Measurements from ENCODE around the gene RAX.
A peak's percentile ranks its signal among the peaks of the same experiment; 100 is the strongest.

The RAX gene

GRCh38 chr18:59272891-59273758, at the start of gene RAX:
TSS of gene RAX (minus strand) at chr18:59273454. CDS start at chr18:59273206, 248 bp downstream.
- no peaks in the 10 kb centered on the region for H3K79me2 ChIP-seq (ENCODE audit: low read length)
- no peaks in the 10 kb centered on the region for H4K20me1 ChIP-seq (ENCODE audit: insufficient read depth, low read length)
- TF ChIP-seq EZH2phosphoT487 (IDR thresholded peaks at IDR 0.05; ENCODE audit: low read depth) = no peak
- no peak for TF ChIP-seq CTCF (IDR thresholded peaks at IDR 0.05; ENCODE audit: low read depth, low read length)
- no peak within 1 kb of the TSS for H3K4me3 ChIP-seq (ENCODE audit: low read length)
- H3K27me3 ChIP-seq (ENCODE audit: low read depth, low read length) = peaks cover 14% of the 10 kb centered on the region
- H3K27ac ChIP-seq (ENCODE audit: low read length) = no peak within 1 kb of the TSS
- H3K9ac ChIP-seq (ENCODE audit: low read length) = no peak within 1 kb of the TSS
- no peaks in the 10 kb centered on the region for H3K9me3 ChIP-seq (ENCODE audit: insufficient read depth, low read length)
- no peak within 1 kb of the TSS for H2AFZ ChIP-seq (ENCODE audit: low read depth, low read length)
- H3K36me3 ChIP-seq (replicated peaks; ENCODE audit: low read depth, low read length) = no peaks in the 10 kb centered on the region
- H3K4me1 ChIP-seq (ENCODE audit: low read length) = no peaks in the 10 kb centered on the region
- no peak within 1 kb of the TSS for H3K4me2 ChIP-seq (ENCODE audit: low read length)

GRCh38 chr18:59318460-59319050, 45.3 kb upstream of the RAX start, which contains the start of gene CPLX4:
TSS of gene CPLX4 (minus strand) at chr18:59318649. CDS start at chr18:59318462, 187 bp downstream.
- TF ChIP-seq CTCF (IDR thresholded peaks at IDR 0.05; ENCODE audit: low read depth, low read length) = no peak
- TF ChIP-seq EZH2phosphoT487 (IDR thresholded peaks at IDR 0.05; ENCODE audit: low read depth) = no peak
- Histone ChIP-seq H3K79me2 (ENCODE audit: low read length) (no peaks in the 10 kb centered on the region), H3K27me3 (ENCODE audit: low read depth, low read length) (peaks cover 31% of the 10 kb centered on the region), H3K9me3 (ENCODE audit: insufficient read depth, low read length) (no peaks in the 10 kb centered on the region), H3K36me3 (replicated peaks; ENCODE audit: low read depth, low read length) (no peaks in the 10 kb centered on the region), H3K27ac (ENCODE audit: low read length) (no peak within 1 kb of the TSS), H3K4me1 (ENCODE audit: low read length) (no peaks in the 10 kb centered on the region), H3K4me3 (ENCODE audit: low read length) (no peak within 1 kb of the TSS), H2AFZ (ENCODE audit: low read depth, low read length) (no peak within 1 kb of the TSS), H3K9ac (ENCODE audit: low read length) (no peak within 1 kb of the TSS), H4K20me1 (ENCODE audit: insufficient read depth, low read length) (no peaks in the 10 kb centered on the region), H3K4me2 (ENCODE audit: low read length) (no peak within 1 kb of the TSS)

GRCh38 chr18:59311631-59312030, 38.4 kb upstream of the RAX start:
- no peaks in the 10 kb centered on the region for H3K79me2 ChIP-seq (ENCODE audit: low read length)
- no peak for TF ChIP-seq EZH2phosphoT487 (IDR thresholded peaks at IDR 0.05; ENCODE audit: low read depth)
- TF ChIP-seq CTCF (IDR thresholded peaks at IDR 0.05; ENCODE audit: low read depth, low read length) = no peak
- no peak overlapping the region for H3K9ac ChIP-seq (ENCODE audit: low read length)
- H3K4me1 ChIP-seq (ENCODE audit: low read length) = no peaks in the 10 kb centered on the region
- H2AFZ ChIP-seq (ENCODE audit: low read depth, low read length) = no peak overlapping the region
- no peaks in the 10 kb centered on the region for H4K20me1 ChIP-seq (ENCODE audit: insufficient read depth, low read length)
- H3K27ac ChIP-seq (ENCODE audit: low read length) = no peak overlapping the region
- H3K4me3 ChIP-seq (ENCODE audit: low read length) = no peak overlapping the region
- H3K4me2 ChIP-seq (ENCODE audit: low read length) = no peak overlapping the region
- peaks cover 40% of the 10 kb centered on the region for H3K27me3 ChIP-seq (ENCODE audit: low read depth, low read length)
- H3K36me3 ChIP-seq (replicated peaks; ENCODE audit: low read depth, low read length) = no peaks in the 10 kb centered on the region
- H3K9me3 ChIP-seq (ENCODE audit: insufficient read depth, low read length) = no peaks in the 10 kb centered on the region

- H3K79me2 ChIP-seq (ENCODE audit: low read length) = no peaks in the 10 kb centered on the region
- H3K27me3 ChIP-seq (ENCODE audit: low read depth, low read length) = peaks cover 59% of the 10 kb centered on the region
- TF ChIP-seq EZH2phosphoT487 (IDR thresholded peaks at IDR 0.05; ENCODE audit: low read depth) (no peak), CTCF (IDR thresholded peaks at IDR 0.05; ENCODE audit: low read depth, low read length) (no peak)
- peak overlapping the region; percentile 65 for H3K4me2 ChIP-seq (ENCODE audit: low read length)
- H4K20me1 ChIP-seq (ENCODE audit: insufficient read depth, low read length) = no peaks in the 10 kb centered on the region
- H3K27ac ChIP-seq (ENCODE audit: low read length) = no peak overlapping the region
- no peaks in the 10 kb centered on the region for H3K4me1 ChIP-seq (ENCODE audit: low read length)
- H2AFZ ChIP-seq (ENCODE audit: low read depth, low read length) = 0 out of 2 replicates have a peak overlapping the region, but pooled peaks have one; percentile 3
- no peaks in the 10 kb centered on the region for H3K9me3 ChIP-seq (ENCODE audit: insufficient read depth, low read length)
- peak overlapping the region; percentile 63 for H3K4me3 ChIP-seq (ENCODE audit: low read length)
- H3K36me3 ChIP-seq (replicated peaks; ENCODE audit: low read depth, low read length) = no peaks in the 10 kb centered on the region
- no peak overlapping the region for H3K9ac ChIP-seq (ENCODE audit: low read length)
Observed at GRCh38 chr18:59308938-59309260, 35.6 kb upstream of the RAX start.
